H1 (cell line): ENCODE data around the gene RIMS1. TPM values are rescaled to one million over a fixed set of nuclear protein-coding genes. Genes with fewer than 3 reads are reported as not detected.

ENCODE experiments used
- CBX5 ChIP-seq: fragments of 300-800, 300-1000 bp; sonication (generic); IDR thresholded peaks from 2 replicates; pipeline ENCODE4 v1.7.1; 2016; ENCODE audit warnings: antibody characterized with exemption, low read length, low read depth
- EGR1 ChIP-seq: IDR thresholded peaks from 2 replicates; pipeline ENCODE4 v1.6.1; 2011; ENCODE audit warnings: low read depth, low read length, borderline replicate concordance
- KDM4A ChIP-seq: IDR thresholded peaks from one replicate; pipeline ENCODE4 v1.7.1; 2012; ENCODE audit warnings: low read depth, mild to moderate bottlenecking, moderate library complexity, low read length, inconsistent platforms; ENCODE audit not compliant: severe bottlenecking
- MAFK ChIP-seq: IDR thresholded peaks from 2 replicates; pipeline ENCODE4 v1.6.1; 2012; ENCODE audit warnings: low read depth, mild to moderate bottlenecking, improper control_type of control experiment, low read length
- PHF8 ChIP-seq: fragments of 200-600 bp; sonication (generic); conservative IDR thresholded peaks from 2 replicates; pipeline ENCODE4 v1.7.1; 2012; ENCODE audit warnings: low read depth, mild to moderate bottlenecking, inconsistent platforms, low read length, moderate library complexity
- RNF2 ChIP-seq: fragments of 200-900, 300-1000 bp; sonication (generic); IDR thresholded peaks from 2 replicates; pipeline ENCODE4 v1.7.1; 2016; ENCODE audit warnings: borderline replicate concordance, low read depth, mild to moderate bottlenecking, antibody characterized with exemption, low read length; ENCODE audit not compliant: poor library complexity, severe bottlenecking; ENCODE audit errors: missing control alignments
- RXRA ChIP-seq: IDR thresholded peaks from 2 replicates; pipeline ENCODE4 v1.6.1; 2011; ENCODE audit warnings: low read depth, mild to moderate bottlenecking, low read length, moderate library complexity; ENCODE audit not compliant: insufficient read depth
- TAF1 ChIP-seq: IDR thresholded peaks from 2 replicates; pipeline ENCODE4 v1.6.1; 2011; ENCODE audit warnings: mild to moderate bottlenecking, low read depth, low read length
- TCF12 ChIP-seq: IDR thresholded peaks from 2 replicates; pipeline ENCODE4 v1.6.1; 2011; ENCODE audit warnings: low read depth, mild to moderate bottlenecking, low read length
- polyA plus RNA-seq, 7 experiments: library from polyadenylated mRNA; depleted of rRNA in 3 of 7; stranded (reverse) in 5 of 7; unstranded in 2 of 7; fragments of >200 nt in 5 of 7; fragments of 200-250 nt in 2 of 7; gene quantifications; 1 replicate in 5 of 7; 2 replicates in 1 of 7; 4 replicates in 1 of 7; pipeline versions ENCODE4 v1.2.1 to v1.2.3, GENCODE V29; 2011 to 2013; ENCODE audit warnings: missing spikeins in 2 of 7, mixed read lengths in 2 of 7
- total RNA-seq: library from RNA; stranded (reverse); fragmentation: NEBNext Ultra II Directional; extraction: Animal tissue kit (Norgen Biotek cat#: 25700); gene quantifications from 2 replicates; pipeline ENCODE4 v1.2.1, GENCODE V29; 2021
- TF ChIP-seq, protein P1 (sequence below): fragments of 300-600 bp; sonication (generic); IDR thresholded peaks from 2 replicates; pipeline ENCODE4 v1.7.1; 2012; ENCODE audit warnings: low read length, moderate library complexity, mild to moderate bottlenecking, inconsistent platforms; ENCODE audit not compliant: insufficient replicate concordance

RIMS1 gene
- total and polyA plus RNA-seq, 2 of the 8 experiments (the other 6 are each of a cell fraction or from before 2014, with no cell fraction given): 0.63 to 2.3 TPM

- TF ChIP-seq, protein P1, sequence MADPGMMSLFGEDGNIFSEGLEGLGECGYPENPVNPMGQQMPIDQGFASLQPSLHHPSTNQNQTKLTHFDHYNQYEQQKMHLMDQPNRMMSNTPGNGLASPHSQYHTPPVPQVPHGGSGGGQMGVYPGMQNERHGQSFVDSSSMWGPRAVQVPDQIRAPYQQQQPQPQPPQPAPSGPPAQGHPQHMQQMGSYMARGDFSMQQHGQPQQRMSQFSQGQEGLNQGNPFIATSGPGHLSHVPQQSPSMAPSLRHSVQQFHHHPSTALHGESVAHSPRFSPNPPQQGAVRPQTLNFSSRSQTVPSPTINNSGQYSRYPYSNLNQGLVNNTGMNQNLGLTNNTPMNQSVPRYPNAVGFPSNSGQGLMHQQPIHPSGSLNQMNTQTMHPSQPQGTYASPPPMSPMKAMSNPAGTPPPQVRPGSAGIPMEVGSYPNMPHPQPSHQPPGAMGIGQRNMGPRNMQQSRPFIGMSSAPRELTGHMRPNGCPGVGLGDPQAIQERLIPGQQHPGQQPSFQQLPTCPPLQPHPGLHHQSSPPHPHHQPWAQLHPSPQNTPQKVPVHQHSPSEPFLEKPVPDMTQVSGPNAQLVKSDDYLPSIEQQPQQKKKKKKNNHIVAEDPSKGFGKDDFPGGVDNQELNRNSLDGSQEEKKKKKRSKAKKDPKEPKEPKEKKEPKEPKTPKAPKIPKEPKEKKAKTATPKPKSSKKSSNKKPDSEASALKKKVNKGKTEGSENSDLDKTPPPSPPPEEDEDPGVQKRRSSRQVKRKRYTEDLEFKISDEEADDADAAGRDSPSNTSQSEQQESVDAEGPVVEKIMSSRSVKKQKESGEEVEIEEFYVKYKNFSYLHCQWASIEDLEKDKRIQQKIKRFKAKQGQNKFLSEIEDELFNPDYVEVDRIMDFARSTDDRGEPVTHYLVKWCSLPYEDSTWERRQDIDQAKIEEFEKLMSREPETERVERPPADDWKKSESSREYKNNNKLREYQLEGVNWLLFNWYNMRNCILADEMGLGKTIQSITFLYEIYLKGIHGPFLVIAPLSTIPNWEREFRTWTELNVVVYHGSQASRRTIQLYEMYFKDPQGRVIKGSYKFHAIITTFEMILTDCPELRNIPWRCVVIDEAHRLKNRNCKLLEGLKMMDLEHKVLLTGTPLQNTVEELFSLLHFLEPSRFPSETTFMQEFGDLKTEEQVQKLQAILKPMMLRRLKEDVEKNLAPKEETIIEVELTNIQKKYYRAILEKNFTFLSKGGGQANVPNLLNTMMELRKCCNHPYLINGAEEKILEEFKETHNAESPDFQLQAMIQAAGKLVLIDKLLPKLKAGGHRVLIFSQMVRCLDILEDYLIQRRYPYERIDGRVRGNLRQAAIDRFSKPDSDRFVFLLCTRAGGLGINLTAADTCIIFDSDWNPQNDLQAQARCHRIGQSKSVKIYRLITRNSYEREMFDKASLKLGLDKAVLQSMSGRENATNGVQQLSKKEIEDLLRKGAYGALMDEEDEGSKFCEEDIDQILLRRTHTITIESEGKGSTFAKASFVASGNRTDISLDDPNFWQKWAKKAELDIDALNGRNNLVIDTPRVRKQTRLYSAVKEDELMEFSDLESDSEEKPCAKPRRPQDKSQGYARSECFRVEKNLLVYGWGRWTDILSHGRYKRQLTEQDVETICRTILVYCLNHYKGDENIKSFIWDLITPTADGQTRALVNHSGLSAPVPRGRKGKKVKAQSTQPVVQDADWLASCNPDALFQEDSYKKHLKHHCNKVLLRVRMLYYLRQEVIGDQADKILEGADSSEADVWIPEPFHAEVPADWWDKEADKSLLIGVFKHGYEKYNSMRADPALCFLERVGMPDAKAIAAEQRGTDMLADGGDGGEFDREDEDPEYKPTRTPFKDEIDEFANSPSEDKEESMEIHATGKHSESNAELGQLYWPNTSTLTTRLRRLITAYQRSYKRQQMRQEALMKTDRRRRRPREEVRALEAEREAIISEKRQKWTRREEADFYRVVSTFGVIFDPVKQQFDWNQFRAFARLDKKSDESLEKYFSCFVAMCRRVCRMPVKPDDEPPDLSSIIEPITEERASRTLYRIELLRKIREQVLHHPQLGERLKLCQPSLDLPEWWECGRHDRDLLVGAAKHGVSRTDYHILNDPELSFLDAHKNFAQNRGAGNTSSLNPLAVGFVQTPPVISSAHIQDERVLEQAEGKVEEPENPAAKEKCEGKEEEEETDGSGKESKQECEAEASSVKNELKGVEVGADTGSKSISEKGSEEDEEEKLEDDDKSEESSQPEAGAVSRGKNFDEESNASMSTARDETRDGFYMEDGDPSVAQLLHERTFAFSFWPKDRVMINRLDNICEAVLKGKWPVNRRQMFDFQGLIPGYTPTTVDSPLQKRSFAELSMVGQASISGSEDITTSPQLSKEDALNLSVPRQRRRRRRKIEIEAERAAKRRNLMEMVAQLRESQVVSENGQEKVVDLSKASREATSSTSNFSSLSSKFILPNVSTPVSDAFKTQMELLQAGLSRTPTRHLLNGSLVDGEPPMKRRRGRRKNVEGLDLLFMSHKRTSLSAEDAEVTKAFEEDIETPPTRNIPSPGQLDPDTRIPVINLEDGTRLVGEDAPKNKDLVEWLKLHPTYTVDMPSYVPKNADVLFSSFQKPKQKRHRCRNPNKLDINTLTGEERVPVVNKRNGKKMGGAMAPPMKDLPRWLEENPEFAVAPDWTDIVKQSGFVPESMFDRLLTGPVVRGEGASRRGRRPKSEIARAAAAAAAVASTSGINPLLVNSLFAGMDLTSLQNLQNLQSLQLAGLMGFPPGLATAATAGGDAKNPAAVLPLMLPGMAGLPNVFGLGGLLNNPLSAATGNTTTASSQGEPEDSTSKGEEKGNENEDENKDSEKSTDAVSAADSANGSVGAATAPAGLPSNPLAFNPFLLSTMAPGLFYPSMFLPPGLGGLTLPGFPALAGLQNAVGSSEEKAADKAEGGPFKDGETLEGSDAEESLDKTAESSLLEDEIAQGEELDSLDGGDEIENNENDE: no peak
- TF ChIP-seq TCF12 (no peak), MAFK (no peak), TAF1 (no peak), KDM4A (no peak), PHF8 (no peak), RNF2 (no peak), EGR1 (no peak), RXRA (no peak), CBX5 (no peak)
Measured at GRCh38 chr6:72440611-72441010, 554.3 kb downstream of the RIMS1 start (continued).
